ENCODE results near the gene AQP2.

The AQP2 gene, protein sequence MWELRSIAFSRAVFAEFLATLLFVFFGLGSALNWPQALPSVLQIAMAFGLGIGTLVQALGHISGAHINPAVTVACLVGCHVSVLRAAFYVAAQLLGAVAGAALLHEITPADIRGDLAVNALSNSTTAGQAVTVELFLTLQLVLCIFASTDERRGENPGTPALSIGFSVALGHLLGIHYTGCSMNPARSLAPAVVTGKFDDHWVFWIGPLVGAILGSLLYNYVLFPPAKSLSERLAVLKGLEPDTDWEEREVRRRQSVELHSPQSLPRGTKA

DNA sequence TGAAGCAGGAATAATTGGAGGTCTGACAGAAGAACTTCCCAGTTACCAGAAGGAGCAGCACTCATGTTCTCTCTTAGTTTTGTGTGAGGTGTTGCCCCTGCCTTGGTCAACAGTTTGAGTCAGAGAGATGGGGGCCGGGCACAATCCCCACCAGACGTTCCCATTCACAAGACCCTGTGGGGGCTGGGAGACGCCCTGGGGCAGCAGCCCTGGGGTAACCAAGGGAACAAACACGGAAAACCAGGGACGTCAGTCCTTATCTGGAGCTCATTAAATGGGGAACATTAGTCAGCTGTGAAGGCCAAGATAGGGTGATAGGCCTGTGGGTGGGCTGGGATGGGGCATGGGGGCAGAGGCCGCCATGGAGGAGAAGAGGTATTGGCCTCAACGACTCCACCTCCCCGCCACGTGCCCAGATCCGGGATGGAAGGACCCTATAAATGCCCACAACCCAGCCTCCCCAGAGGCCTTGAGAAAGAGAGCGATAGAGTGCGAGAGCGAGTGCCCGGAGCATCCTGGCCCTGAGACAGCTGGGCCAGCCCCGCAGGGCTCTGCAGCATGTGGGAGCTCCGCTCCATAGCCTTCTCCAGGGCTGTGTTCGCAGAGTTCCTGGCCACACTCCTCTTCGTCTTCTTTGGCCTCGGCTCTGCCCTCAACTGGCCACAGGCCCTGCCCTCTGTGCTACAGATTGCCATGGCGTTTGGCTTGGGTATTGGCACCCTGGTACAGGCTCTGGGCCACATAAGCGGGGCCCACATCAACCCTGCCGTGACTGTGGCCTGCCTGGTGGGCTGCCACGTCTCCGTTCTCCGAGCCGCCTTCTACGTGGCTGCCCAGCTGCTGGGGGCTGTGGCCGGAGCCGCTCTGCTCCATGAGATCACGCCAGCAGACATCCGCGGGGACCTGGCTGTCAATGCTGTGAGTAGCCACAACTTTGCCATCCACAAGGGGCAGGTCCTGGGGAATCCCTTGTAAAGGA lies at the start of gene AQP2:
Gene AQP2, plus strand, starts transcription at position 465 of the 979 bp plus-strand sequence. Its CDS starts 94 bp downstream, at position 559.
- no peak for DNase-seq (ENCODE audit: low read depth)

DNA sequence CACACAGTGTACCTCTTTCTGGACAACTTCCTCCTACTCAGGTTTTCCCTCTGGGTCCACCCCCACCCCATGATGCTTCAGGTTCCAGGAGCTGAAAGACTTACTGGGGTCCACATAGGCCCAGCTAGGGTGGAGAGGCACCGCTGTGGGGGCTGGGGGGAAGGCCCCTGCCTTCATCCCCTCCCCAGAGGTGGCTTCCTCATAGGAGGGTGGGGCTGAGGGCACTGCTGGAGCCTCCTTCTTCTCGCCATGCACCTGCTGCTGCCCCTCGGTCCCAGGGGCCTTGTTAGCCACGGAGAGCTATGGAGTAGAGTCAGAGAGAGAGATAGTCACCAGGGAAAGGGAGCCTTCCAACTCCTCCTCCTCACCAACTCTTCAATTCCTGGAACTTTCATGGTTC lies 49.5 kb upstream of the AQP2 start:
- DNase-seq (ENCODE audit: low read depth), result no peak

DNA sequence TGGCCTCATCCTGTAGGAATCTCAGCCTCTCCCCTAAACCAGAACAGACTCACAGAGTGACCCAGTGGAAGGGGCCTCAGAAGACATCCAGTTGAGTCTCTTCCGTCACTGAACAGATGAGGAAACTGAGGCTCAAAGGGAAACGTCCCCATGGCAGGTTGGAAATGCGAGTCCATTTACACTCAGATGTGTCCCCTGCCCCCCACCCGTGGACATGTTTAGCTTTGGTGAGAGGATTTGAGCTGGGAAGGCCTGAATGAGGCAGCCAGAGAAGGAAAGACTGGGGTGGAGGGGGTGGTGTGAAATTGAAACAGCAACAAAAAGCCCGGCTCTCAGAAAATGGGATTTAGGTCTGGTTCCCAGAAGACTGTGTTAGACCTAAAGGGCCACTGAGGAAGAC lies 48.6 kb upstream of the AQP2 start:
- DNase-seq (ENCODE audit: low read depth), result no peak

DNA sequence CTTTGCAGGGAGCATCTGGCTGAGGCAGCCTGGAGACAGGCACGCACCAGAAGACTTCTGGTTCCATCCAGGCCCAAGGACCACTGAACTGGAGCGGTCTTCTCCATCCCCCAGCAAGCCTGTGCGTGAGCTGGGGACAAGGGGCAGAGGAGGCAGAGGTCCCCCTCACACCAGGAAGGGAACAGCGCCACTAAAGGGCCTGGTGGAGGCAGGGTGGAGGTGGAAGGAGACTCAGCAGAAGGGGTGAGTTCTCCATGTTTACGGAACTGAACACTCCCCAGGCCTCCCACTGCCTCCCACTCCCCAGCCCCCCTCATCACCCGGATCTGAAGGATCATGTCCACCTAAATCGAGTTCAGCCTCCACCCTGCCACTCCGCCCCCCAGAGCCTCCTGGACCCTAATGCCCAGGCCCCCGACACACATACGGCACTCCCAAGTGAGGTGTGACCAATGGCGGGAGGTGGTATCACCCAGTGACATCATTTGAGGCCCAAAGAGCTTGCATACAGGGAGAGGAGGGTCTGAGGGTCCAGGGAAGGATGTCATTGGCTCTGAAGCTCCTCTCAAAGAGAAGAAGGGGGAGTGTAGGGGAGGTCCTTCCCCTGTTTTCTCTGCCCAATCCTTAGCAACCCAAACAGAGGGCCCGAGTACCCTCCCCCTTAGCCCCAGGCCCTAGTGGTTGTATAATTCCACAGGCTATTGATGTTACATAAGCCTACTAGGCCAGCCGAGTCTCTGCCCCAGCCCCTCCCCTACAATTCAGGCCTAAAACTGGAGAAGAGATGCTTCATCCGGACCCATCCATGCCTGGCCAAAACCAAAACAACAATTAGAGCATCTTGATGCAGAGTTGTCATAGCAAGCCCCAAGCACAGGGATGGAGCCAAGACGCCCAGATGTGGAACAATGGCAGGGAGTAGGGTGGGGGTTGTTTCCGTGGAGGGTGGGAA lies 47.9 kb upstream of the AQP2 start:
- no peak for DNase-seq (ENCODE audit: low read depth)

DNA sequence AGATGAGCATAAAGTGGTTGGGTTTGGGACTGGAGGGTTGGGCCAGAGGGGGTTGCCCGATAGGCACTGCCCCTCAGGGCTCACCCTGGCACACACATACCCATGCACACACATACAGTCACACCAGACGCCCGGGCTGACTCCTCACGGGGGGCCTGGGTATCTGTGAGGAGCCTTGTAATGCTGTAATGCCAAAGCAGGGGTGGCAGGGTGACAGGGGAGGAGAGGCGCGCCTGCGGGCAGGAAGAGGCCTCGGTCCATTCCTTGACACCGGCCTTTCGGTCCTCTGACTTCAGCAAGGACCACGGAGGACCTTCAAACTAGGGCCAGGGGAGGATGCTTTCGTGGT lies 47.2 kb upstream of the AQP2 start:
- DNase-seq (ENCODE audit: low read depth), result no peak

DNA sequence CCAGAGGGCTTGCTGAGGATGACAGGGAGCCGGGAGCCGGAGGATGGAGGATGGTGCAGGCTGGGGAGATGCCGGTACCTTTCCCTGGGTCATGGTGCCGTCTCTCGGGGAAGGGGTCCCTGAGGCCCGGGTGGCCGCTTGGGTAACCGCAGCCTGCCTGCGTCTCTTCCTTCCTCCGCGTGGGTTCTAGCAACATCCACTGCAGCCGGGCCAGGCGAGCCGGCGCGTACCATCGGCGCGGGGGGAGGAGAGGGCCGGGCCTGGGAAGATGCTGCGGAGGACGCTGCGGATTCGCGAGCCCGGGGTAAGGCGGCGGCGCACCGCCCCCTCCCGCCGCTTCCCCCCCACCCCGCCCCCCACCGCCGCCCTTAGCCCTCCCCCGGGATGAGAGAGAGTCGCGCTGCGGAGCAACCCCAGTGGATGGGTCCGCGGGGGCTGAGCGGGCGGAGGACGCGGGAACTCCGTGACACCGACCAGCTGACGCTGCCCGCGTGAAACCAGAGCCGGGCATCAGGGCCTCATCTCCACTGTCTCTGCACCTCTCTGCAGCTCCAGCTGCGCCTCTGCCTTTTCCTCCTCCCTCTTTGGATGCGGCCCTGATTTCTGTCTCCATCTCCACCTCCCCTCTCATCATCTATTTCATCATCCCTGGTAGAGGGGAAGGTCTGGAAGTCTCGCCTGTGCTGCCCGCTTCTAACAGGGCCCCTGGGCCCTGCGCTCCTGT lies 46.7 kb upstream of the AQP2 start, which contains the start of gene FAIM2:
Gene FAIM2, minus strand, starts transcription at position 201 of the 724 bp plus-strand sequence. Its CDS starts 108 bp downstream, at position 93.
- DNase-seq (ENCODE audit: low read depth), result peak; percentile 50

DNA sequence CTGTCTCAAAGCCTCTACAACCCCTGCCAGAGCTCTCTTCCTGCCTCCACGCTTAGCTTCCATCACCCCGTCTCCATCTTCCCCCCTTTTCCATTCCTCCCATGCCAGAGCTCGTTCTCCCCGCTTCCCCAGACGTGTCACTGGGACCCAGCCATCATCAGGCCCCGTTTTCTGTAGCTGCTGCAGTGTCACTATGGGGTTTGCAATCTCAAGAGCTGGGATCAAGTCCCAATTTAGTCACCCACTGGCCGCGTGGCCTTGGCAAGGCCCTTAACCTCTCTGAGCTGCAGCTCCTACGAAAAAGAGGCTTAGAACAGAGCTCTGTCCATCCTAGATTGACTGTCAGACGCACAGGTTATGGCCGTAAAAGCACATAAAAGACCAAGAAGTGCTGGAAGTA lies 45.9 kb upstream of the AQP2 start:
- no peak for DNase-seq (ENCODE audit: low read depth)

GRCh38 chr12:49905718-49906314 lies 44.7 kb upstream of the AQP2 start:
- no peak for DNase-seq (ENCODE audit: low read depth)

GRCh38 chr12:49907352-49907751 lies 43.2 kb upstream of the AQP2 start:
- no peak for DNase-seq (ENCODE audit: low read depth)

GRCh38 chr12:49909356-49909755 lies 41.2 kb upstream of the AQP2 start:
- no peak for DNase-seq (ENCODE audit: low read depth)

- peak; percentile 14 for DNase-seq (ENCODE audit: low read depth)
These were observed 40.7 kb upstream of the AQP2 start for GRCh38 chr12:49909826-49910225.

GRCh38 chr12:49910331-49911212 lies 40.0 kb upstream of the AQP2 start:
- no peak for DNase-seq (ENCODE audit: low read depth)

GRCh38 chr12:49911213-49911605 lies 39.3 kb upstream of the AQP2 start:
- no peak for DNase-seq (ENCODE audit: low read depth)

DNA sequence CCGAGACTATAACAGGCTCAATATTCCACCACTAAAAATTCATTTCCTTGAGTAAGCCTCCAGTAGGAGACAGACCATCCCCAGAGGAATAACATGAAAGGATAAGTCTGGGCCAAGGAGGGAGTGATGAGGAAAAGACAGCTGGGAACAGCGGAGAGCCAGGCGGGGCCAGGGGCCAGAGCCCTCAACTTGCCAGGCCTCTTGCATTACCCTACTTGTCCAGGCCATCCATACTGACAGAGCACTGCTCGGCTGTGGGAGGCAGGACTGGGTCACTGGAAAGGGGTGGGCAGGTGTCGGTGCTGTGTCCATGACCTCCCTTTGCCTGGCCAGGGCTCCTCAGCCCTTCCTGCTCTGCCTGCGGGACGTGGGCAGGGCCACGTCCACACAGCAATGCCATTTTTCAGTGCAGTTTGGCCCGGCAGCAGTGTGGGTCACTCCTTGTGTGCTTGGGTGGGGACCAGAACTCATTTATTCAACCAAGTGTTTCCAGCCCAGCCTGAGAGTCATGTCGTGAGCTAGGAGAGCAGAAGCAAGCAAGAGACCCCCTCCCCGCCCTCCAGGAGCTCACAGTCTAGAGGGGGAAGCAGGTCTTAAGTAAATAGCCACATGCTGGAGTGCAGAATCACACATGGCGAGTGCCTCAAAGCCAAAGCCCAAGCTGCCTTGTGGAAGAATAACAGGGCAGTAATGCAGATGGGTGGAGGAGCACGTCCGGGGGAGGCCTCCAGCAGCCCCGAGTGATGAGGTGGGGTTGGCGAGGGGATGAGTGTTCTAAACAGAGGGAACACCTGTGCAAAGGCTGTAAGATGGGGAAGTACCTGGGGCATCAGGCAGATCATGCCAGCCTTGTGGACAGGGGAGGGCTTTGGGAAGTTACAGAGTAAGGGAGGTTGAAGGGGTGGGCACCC lies 37.9 kb upstream of the AQP2 start:
- DNase-seq (ENCODE audit: low read depth), result no peak

GRCh38 chr12:49916129-49916919 lies 34.2 kb upstream of the AQP2 start:
- DNase-seq (ENCODE audit: low read depth), result no peak

DNA sequence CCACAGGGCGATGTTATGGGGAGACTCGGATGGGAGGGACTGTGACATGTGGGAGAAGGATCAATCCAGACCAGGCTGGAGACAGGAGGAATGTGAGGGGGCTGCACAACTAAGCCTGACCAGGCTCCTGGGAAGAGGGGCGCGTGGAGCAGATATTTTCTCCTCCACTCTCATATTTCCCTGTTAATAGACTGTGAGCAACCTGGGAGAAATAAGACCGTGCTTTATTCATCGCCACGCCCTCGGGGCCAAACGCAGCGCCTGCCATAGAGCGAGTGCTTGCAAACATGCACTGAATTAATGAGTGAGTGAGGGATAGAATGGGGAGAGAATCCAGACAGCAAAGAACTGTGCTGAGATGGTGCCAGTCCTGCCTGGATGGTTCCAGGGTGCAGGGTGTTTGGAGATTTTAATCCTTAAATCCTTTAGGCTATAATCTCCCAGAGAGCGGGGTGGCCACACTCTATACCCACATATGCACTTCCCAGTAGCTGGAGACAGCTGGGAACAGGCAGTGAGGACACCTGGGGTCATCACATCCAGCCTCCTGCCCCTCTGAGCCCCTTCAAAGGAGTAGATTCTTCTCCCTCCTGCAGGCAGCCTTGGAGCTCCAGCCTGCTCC lies 33.3 kb upstream of the AQP2 start:
- DNase-seq (ENCODE audit: low read depth), result no peak

GRCh38 chr12:49917788-49918173 lies 32.8 kb upstream of the AQP2 start:
- no peak for DNase-seq (ENCODE audit: low read depth)

Data from ELR (cell line).